Stimulated activated CD8-positive, alpha-beta memory T cell treated with anti-CD3 and anti-CD28 coated beads, Interleukin-15, amount 100 ng/mL, for 24 hours (primary cell): ENCODE measurements around the gene TMEM190.

ENCODE experiments used
- DNase-seq: peaks from one replicate; pipeline ENCODE4 v3.0.0-alpha.2; 2020; ENCODE audit warnings: low read depth

TMEM190 gene

GRCh38 chr19:55423225-55424005, 46.8 kb downstream of the TMEM190 start:
- no peak for DNase-seq

DNA sequence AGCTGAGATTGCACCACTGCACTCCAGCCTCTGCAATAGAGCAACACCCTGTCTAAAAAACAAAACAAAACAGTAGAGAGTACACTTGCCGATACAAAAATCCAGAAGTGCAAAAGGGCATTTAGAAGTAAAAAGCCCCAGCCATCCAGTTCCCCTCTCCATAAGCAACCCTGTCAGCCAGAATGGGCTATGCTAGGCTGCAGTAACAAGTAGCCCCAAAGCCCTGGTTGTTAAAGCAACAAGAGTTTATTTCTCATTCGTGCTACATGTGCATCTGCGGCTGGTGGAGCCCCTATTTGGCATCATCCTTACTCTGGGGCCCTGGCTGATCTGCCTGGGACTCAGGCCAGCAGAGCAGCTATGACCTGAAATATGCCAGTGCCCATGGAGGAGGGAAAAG, 47.9 kb downstream of the TMEM190 start:
- no peak for DNase-seq

- DNase-seq: no peak
Observed at GRCh38 chr19:55426042-55426441, 49.4 kb downstream of the TMEM190 start.
